Neural progenitor cell (in vitro differentiated cells): ENCODE data around the gene SNX27. TPM values are rescaled to one million over a fixed set of nuclear protein-coding genes. Genes with fewer than 3 reads are reported as not detected.
"Not testable (repeated sequence)": the region's sequence is repeated elsewhere in the genome, so short reads cannot be mapped to it uniquely, and the experiment has no call there.

Experiments used
- DNase-seq: peaks from one replicate; pipeline ENCODE4 v3.0.0-alpha.2; 2016; ENCODE audit warnings: low spot score
- H2AFZ ChIP-seq: fragments of 200-600 bp; sonication (generic); replicated peaks from 2 replicates; pipeline ENCODE4 v1.6.1; 2016; ENCODE audit warnings: antibody characterized with exemption
- H3F3A ChIP-seq: fragments of 200-600 bp; sonication (generic); 2 replicates; pipeline ENCODE4 v1.6.1; 2016; ENCODE audit warnings: antibody characterized with exemption, low read depth
- H3K27ac ChIP-seq: fragments of 200-600 bp; sonication (generic); 2 replicates; pipeline ENCODE4 v1.5.1; 2016; ENCODE audit warnings: mild to moderate bottlenecking
- H3K27me3 ChIP-seq: fragments of 200-600 bp; sonication (generic); 2 replicates; pipeline ENCODE4 v1.6.1; 2016; ENCODE audit warnings: mild to moderate bottlenecking, moderate library complexity
- H3K36me3 ChIP-seq: fragments of 200-600 bp; sonication (generic); 2 replicates; pipeline ENCODE4 v1.5.1; 2016
- H3K4me1 ChIP-seq: fragments of 200-600 bp; sonication (generic); 2 replicates; pipeline ENCODE4 v1.6.1; 2016; ENCODE audit warnings: mixed run types
- H3K4me2 ChIP-seq: fragments of 200-600 bp; sonication (generic); 2 replicates; pipeline ENCODE4 v1.6.1; 2016
- H3K4me3 ChIP-seq: fragments of 200-600 bp; sonication (generic); 2 replicates; pipeline ENCODE4 v1.5.1; 2016
- H3K79me2 ChIP-seq: fragments of 200-600 bp; sonication (generic); 2 replicates; pipeline ENCODE4 v1.6.1; 2016; ENCODE audit warnings: low read depth
- H3K9ac ChIP-seq: fragments of 200-600 bp; sonication (generic); 2 replicates; pipeline ENCODE4 v1.6.1; 2016
- H3K9me3 ChIP-seq: fragments of 200-600 bp; sonication (generic); 2 replicates; pipeline ENCODE4 v1.5.1; 2016; ENCODE audit warnings: low read depth
- H4K20me1 ChIP-seq: fragments of 200-600 bp; sonication (generic); 2 replicates; pipeline ENCODE4 v1.6.1; 2016; ENCODE audit warnings: low read depth
- H3K27ac Mint-ChIP-seq: 3 replicates; pipeline ENCODE4 v1.8.0; 2021; ENCODE audit warnings: mixed read lengths
- H3K27me3 Mint-ChIP-seq: 2 replicates; pipeline ENCODE4 v1.8.0; 2022; ENCODE audit warnings: low read depth, mild to moderate bottlenecking, inconsistent platforms, moderate library complexity, mixed read lengths; ENCODE audit not compliant: insufficient read depth
- H3K36me3 Mint-ChIP-seq: 3 replicates; pipeline ENCODE4 v1.8.0; 2021; ENCODE audit warnings: mixed read lengths
- H3K4me1 Mint-ChIP-seq: 3 replicates; pipeline ENCODE4 v1.8.0; 2021; ENCODE audit warnings: mixed read lengths
- H3K4me3 Mint-ChIP-seq: 3 replicates; pipeline ENCODE4 v1.8.0; 2021; ENCODE audit warnings: mild to moderate bottlenecking, moderate library complexity, mixed read lengths
- H3K9me3 Mint-ChIP-seq: 3 replicates; pipeline ENCODE4 v1.8.0; 2020; ENCODE audit warnings: mixed read lengths
- EZH2 ChIP-seq: fragments of 200-600 bp; sonication (generic); IDR thresholded peaks from 2 replicates; pipeline ENCODE4 v1.6.1; 2017; ENCODE audit warnings: antibody characterized with exemption, mild to moderate bottlenecking, moderate library complexity
- EZH2phosphoT487 ChIP-seq: fragments of 200-600 bp; sonication (generic); IDR thresholded peaks from 2 replicates; pipeline ENCODE4 v1.6.1; 2017; ENCODE audit warnings: antibody characterized with exemption
- total RNA-seq: library from RNA; depleted of rRNA; stranded (reverse); fragments of >200 nt; gene quantifications from 2 replicates; pipeline ENCODE4 v1.2.3, GENCODE V29; 2015; ENCODE audit warnings: low replicate concordance
- TF ChIP-seq, protein P1 (sequence below): fragments of 200-600 bp; sonication (generic); IDR thresholded peaks from 2 replicates; pipeline ENCODE4 v1.5.1; 2017; ENCODE audit warnings: antibody characterized with exemption, mild to moderate bottlenecking

SNX27 gene
- total RNA-seq, 1 donor from 2014 or later, result 34.1 TPM

DNA sequence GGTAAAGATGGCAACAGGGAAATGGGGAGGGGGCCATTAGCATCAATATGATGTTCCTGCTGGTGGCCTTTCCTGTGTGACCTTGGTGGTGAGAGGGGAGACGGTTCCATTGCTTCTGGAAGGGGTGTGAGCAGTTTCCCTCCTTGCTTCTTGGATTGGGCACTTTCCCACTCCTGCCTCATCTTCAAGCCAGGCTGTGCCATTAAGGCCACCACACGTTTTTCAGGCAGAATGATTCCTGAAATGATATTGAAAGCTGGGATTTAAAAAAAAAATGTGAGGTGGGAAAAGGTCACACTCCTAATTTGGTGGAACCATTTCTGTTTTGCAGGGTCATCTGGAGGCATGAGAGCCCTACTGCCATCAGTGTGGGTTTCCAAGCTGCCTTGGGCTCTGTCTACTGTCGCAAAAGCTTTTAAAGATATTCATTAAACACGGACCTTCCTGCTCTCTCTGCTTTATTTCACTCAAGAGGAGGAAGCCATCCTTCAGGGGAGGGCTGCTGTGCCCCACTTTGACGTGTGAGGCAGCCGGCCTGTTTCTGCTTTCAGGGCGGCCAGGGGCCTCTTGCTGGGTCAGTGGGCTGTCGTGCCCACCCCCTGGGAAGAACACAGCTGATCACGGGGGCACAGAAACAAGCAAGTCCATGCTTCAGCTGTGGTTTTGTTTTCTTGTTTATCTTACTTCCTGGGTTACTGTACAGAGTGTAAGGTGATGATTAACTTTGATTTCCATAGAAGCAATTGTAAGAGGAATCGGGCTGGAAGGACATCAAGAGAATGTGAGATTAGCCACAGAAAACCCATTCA lies 117.5 kb downstream of the SNX27 start:
- H2AFZ ChIP-seq, result no peak overlapping the region
- peaks cover 18% of the 10 kb centered on the region for H3K27me3 Mint-ChIP-seq

DNA sequence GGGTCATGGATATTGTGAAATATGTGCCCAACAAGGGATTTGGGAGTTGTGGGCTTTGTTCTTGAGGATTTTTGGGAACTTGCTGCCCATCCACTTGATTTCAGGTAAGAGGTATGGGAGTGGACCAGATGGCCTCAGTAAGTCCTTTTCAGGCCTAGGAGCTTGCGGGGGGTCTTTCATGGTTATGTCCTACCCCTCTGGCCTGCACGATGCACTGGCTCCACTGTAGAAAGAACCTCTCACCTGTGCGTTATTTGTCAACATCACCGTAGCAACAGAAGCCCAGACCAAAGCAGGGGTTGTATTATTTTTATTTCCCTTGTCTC lies 118.1 kb downstream of the SNX27 start:
- Histone ChIP-seq H3K9me3 (no peaks in the 10 kb centered on the region), H3K9ac (no peak overlapping the region), H3K27me3 (peaks cover 15% of the 10 kb centered on the region), H3K4me3 (no peak overlapping the region), H3K27ac (no peak overlapping the region), H3K4me1 (peaks cover 11% of the 10 kb centered on the region), H3K4me2 (no peak overlapping the region), H4K20me1 (no peaks in the 10 kb centered on the region), H2AFZ (no peak overlapping the region), H3K79me2 (no peaks in the 10 kb centered on the region), H3K36me3 (no peaks in the 10 kb centered on the region), H3F3A (peaks cover 4% of the 10 kb centered on the region)
- Mint-ChIP-seq H3K4me1 (peaks cover 18% of the 10 kb centered on the region), H3K4me3 (no peak overlapping the region), H3K9me3 (no peaks in the 10 kb centered on the region), H3K27ac (no peak overlapping the region), H3K36me3 (no peaks in the 10 kb centered on the region), H3K27me3 (peaks cover 16% of the 10 kb centered on the region)
- DNase-seq, result no peak
- TF ChIP-seq EZH2phosphoT487 (no peak), EZH2 (no peak)
- TF ChIP-seq, protein P1, sequence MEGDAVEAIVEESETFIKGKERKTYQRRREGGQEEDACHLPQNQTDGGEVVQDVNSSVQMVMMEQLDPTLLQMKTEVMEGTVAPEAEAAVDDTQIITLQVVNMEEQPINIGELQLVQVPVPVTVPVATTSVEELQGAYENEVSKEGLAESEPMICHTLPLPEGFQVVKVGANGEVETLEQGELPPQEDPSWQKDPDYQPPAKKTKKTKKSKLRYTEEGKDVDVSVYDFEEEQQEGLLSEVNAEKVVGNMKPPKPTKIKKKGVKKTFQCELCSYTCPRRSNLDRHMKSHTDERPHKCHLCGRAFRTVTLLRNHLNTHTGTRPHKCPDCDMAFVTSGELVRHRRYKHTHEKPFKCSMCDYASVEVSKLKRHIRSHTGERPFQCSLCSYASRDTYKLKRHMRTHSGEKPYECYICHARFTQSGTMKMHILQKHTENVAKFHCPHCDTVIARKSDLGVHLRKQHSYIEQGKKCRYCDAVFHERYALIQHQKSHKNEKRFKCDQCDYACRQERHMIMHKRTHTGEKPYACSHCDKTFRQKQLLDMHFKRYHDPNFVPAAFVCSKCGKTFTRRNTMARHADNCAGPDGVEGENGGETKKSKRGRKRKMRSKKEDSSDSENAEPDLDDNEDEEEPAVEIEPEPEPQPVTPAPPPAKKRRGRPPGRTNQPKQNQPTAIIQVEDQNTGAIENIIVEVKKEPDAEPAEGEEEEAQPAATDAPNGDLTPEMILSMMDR, result no peak

More for the DNA sequence above, 117.5 kb downstream of the SNX27 start:
- Mint-ChIP-seq H3K4me3 (no peak overlapping the region), H3K36me3 (no peaks in the 10 kb centered on the region), H3K27ac (no peak overlapping the region), H3K9me3 (no peaks in the 10 kb centered on the region), H3K4me1 (peaks cover 17% of the 10 kb centered on the region)
- no peak for DNase-seq
- H3K79me2 ChIP-seq, result no peaks in the 10 kb centered on the region
- H3K27me3 ChIP-seq, result peaks cover 18% of the 10 kb centered on the region
- no peaks in the 10 kb centered on the region for H3K36me3 ChIP-seq
- H4K20me1 ChIP-seq, result no peaks in the 10 kb centered on the region
- peaks cover 4% of the 10 kb centered on the region for H3F3A ChIP-seq
- H3K9me3 ChIP-seq, result no peaks in the 10 kb centered on the region
- H3K4me1 ChIP-seq, result peaks cover 11% of the 10 kb centered on the region
- no peak overlapping the region for H3K4me3 ChIP-seq
- H3K27ac ChIP-seq, result no peak overlapping the region
- no peak overlapping the region for H3K9ac ChIP-seq
- TF ChIP-seq, protein P1, result no peak
- no peak for TF ChIP-seq EZH2
- no peak for TF ChIP-seq EZH2phosphoT487
- no peak overlapping the region for H3K4me2 ChIP-seq

DNA sequence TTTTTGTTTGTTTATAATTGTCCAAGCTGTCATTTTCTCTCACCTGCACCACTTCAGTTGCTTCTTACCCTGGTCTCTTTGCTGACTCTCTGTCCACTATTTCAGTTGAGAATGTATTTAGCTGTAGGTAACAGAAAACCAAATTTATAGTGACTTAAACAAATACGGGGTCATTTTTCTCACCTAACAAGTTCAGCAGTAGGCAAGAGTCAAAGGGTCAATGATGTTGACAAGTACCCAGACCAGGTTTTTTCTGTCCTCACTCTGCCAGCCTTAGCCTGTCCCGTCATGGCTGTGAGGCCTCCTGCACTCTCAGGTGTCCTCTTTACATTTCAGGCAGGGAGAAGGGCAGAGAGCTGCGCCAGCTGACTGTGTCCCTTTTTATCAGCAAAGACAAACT lies 121.3 kb downstream of the SNX27 start:
- H3K36me3 Mint-ChIP-seq, result peaks cover 8% of the 10 kb centered on the region
- peaks cover 19% of the 10 kb centered on the region for H3K4me1 Mint-ChIP-seq
- Histone ChIP-seq H3F3A (peaks cover 4% of the 10 kb centered on the region), H3K9ac (no peak overlapping the region), H3K27me3 (peaks cover under 1% of the 10 kb centered on the region), H3K79me2 (no peaks in the 10 kb centered on the region), H3K4me1 (peaks cover 7% of the 10 kb centered on the region), H3K27ac (no peak overlapping the region), H3K4me3 (no peak overlapping the region), H2AFZ (no peak overlapping the region), H3K36me3 (no peaks in the 10 kb centered on the region), H4K20me1 (no peaks in the 10 kb centered on the region), H3K9me3 (no peaks in the 10 kb centered on the region), H3K4me2 (no peak overlapping the region)
- TF ChIP-seq, protein P1, result no peak
- TF ChIP-seq EZH2, result no peak
- TF ChIP-seq EZH2phosphoT487, result no peak
- H3K4me3 Mint-ChIP-seq, result no peak overlapping the region
- peaks cover 14% of the 10 kb centered on the region for H3K9me3 Mint-ChIP-seq
- DNase-seq, result no peak
- no peak overlapping the region for H3K27ac Mint-ChIP-seq
- peaks cover 9% of the 10 kb centered on the region for H3K27me3 Mint-ChIP-seq

DNA sequence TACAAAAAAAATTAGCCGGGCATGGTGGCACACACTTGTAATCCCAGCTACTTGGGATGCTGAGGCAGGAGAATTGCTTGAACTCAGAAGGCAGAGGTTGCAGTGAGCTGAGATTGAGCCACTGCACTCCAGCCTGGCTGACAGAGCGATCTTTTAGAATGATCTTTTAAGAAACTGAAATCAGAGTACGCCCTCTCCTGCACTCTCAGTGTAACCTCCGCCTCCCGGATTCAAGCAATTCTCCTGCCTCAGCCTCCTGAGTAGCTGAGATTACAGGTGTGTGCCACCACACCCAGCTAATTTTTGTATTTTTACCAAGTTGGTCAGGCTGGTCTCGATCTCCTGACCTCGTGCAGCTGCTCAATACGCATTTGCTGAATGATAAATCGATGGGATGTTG lies 122.1 kb downstream of the SNX27 start:
- not testable (repeated sequence) for H3K4me3 ChIP-seq, H3K4me3 Mint-ChIP-seq, H3K27ac Mint-ChIP-seq, H3K27me3 ChIP-seq, H3K9ac ChIP-seq, H4K20me1 ChIP-seq, H3K79me2 ChIP-seq, H3K9me3 ChIP-seq, H3F3A ChIP-seq, H3K36me3 Mint-ChIP-seq, H3K27ac ChIP-seq, DNase-seq, H3K4me1 ChIP-seq, H3K36me3 ChIP-seq, H2AFZ ChIP-seq, H3K4me2 ChIP-seq
- H3K9me3 Mint-ChIP-seq, result peaks cover 20% of the 10 kb centered on the region
- peaks cover 10% of the 10 kb centered on the region for H3K27me3 Mint-ChIP-seq
- peaks cover 10% of the 10 kb centered on the region for H3K4me1 Mint-ChIP-seq
